HG02759 (cell line): Measurements from ENCODE around the gene TTLL1.

Experiments used
- ATAC-seq: cut with Tn5 transposase; IDR thresholded peaks from one replicate; pipeline ENCODE4 v1.9.1; 2021; ENCODE audit warnings: mild to moderate bottlenecking, moderate library complexity; ENCODE audit not compliant: unreplicated experiment

The TTLL1 gene

GRCh38 chr22:43088984-43089717 lies at the start of gene TTLL1:
TTLL1 (minus strand) TSS chr22:43089391; CDS start chr22:43075586, 13,805 bp downstream.
- ATAC-seq, result peak; percentile 95

- no peak for ATAC-seq
Observed at GRCh38 chr22:43136801-43137200, 47.6 kb upstream of the TTLL1 start.

GRCh38 chr22:43136255-43136654 lies 47.1 kb upstream of the TTLL1 start:
- ATAC-seq, result no peak

- ATAC-seq, result no peak
Observed at GRCh38 chr22:43135565-43135964, 46.4 kb upstream of the TTLL1 start.

GRCh38 chr22:43134553-43134952 lies 45.4 kb upstream of the TTLL1 start:
- ATAC-seq, result no peak

- no peak for ATAC-seq
Observed at GRCh38 chr22:43133401-43133800, 44.2 kb upstream of the TTLL1 start.

GRCh38 chr22:43131773-43132501 lies 42.7 kb upstream of the TTLL1 start:
- ATAC-seq, result no peak

GRCh38 chr22:43129426-43130425 lies 40.5 kb upstream of the TTLL1 start:
- ATAC-seq, result no peak

GRCh38 chr22:43128928-43129424 lies 39.8 kb upstream of the TTLL1 start:
- ATAC-seq, result no peak

GRCh38 chr22:43128116-43128515 lies 38.9 kb upstream of the TTLL1 start:
- no peak for ATAC-seq

- ATAC-seq, result no peak
Observed at GRCh38 chr22:43127166-43127908, 38.1 kb upstream of the TTLL1 start.

- no peak for ATAC-seq
Observed at GRCh38 chr22:43126501-43127165, 37.4 kb upstream of the TTLL1 start.

GRCh38 chr22:43118953-43119458 lies 29.8 kb upstream of the TTLL1 start:
- ATAC-seq, result peak; percentile 64

GRCh38 chr22:43118024-43118849 lies 29.0 kb upstream of the TTLL1 start:
- no peak for ATAC-seq

GRCh38 chr22:43116932-43117331 lies 27.7 kb upstream of the TTLL1 start:
- ATAC-seq, result no peak

GRCh38 chr22:43114958-43115357 lies 25.8 kb upstream of the TTLL1 start:
- ATAC-seq, result no peak

- no peak for ATAC-seq
Observed at GRCh38 chr22:43113526-43114251, 24.5 kb upstream of the TTLL1 start.
